CD4-positive, alpha-beta T cell (primary cell): ENCODE results near the gene SLC24A3. TPM values are rescaled to one million over a fixed set of nuclear protein-coding genes. Genes with fewer than 3 reads are reported as not detected.

Experiments used
- ATAC-seq: fragments of 200-7000 bp; cut with Tn5 transposase; one replicate; pipeline ENCODE4 v1.10.0; 2022; ENCODE audit warnings: mild to moderate bottlenecking; ENCODE audit not compliant: poor library complexity
- CTCF ChIA-PET: fragments of 350-600 bp; sonication (Branson Sonifier 250); formaldehyde crosslinking; loops from one replicate; lab custom pipeline; 2021; ENCODE audit warnings: antibody characterized with exemption, inconsistent platforms; lab: Charles Lee
- POLR2A ChIA-PET: fragments of 350-600 bp; sonication (Branson Sonifier 250); formaldehyde crosslinking; loops from one replicate; lab custom pipeline; 2021; ENCODE audit warnings: antibody characterized with exemption, inconsistent platforms; lab: Charles Lee
- DNase-seq, 14 experiments: peaks; one replicate each; pipeline ENCODE4 v3.0.0-alpha.2; 2013 to 2020; ENCODE audit warnings: mixed read lengths in 2 of 14
- H3K27ac ChIP-seq, 2 donors: one replicate each; pipeline versions ENCODE4 v1.5.1 to v1.7.0; 2013; ENCODE audit warnings: low read length in 2 of 2, low read depth in 1 of 2, mild to moderate bottlenecking in 1 of 2
- H3K27me3 ChIP-seq, 2 experiments: 1 replicate in 1 of 2; 2 replicates in 1 of 2; pipeline versions ENCODE4 v1.6.1 to v1.7.0; 2013; ENCODE audit warnings: low read length in 2 of 2, control low read depth in 1 of 2, mild to moderate bottlenecking in 1 of 2, moderate library complexity in 1 of 2; ENCODE audit not compliant: insufficient read depth in 2 of 2, control insufficient read depth in 1 of 2
- H3K36me3 ChIP-seq: one replicate; pipeline ENCODE4 v1.6.1; 2013; ENCODE audit warnings: low read length, control low read depth; ENCODE audit not compliant: insufficient read depth
- H3K4me1 ChIP-seq: one replicate; pipeline ENCODE4 v1.6.1; 2013; ENCODE audit warnings: low read length, control low read depth; ENCODE audit not compliant: insufficient read depth
- H3K4me3 ChIP-seq: one replicate; pipeline ENCODE4 v1.5.1; 2013; ENCODE audit warnings: mild to moderate bottlenecking, low read length, moderate library complexity
- H3K9me3 ChIP-seq, 2 experiments: 1 replicate in 1 of 2; 2 replicates in 1 of 2; pipeline versions ENCODE4 v1.6.1 to v1.7.0; 2013; ENCODE audit warnings: low read length in 2 of 2, mild to moderate bottlenecking in 2 of 2, control low read depth in 1 of 2, moderate library complexity in 1 of 2; ENCODE audit not compliant: control insufficient read depth in 1 of 2, insufficient read depth in 1 of 2
- H3K27ac Mint-ChIP-seq: one replicate; pipeline ENCODE4 v1.8.0; 2020; ENCODE audit warnings: mixed read lengths
- H3K27me3 Mint-ChIP-seq: one replicate; pipeline ENCODE4 v1.8.0; 2021; ENCODE audit warnings: mixed read lengths
- H3K36me3 Mint-ChIP-seq: one replicate; pipeline ENCODE4 v1.8.0; 2021; ENCODE audit warnings: low read depth, mixed read lengths
- H3K4me1 Mint-ChIP-seq: one replicate; pipeline ENCODE4 v1.8.0; 2021; ENCODE audit warnings: low read depth, mixed read lengths
- H3K4me3 Mint-ChIP-seq: one replicate; pipeline ENCODE4 v1.8.0; 2020; ENCODE audit warnings: mild to moderate bottlenecking, mixed read lengths
- H3K9me3 Mint-ChIP-seq: one replicate; pipeline ENCODE4 v1.8.0; 2020; ENCODE audit warnings: mixed read lengths
- CTCF ChIP-seq: fragments of 200-600 bp; IDR thresholded peaks from one replicate; pipeline ENCODE4 v1.8.0; 2022; ENCODE audit warnings: antibody characterized with exemption, mild to moderate bottlenecking
- intact Hi-C, 2 experiments: fragments of 100-400 bp; cut with DNase I in 1 of 2; cut with micrococcal nuclease in 1 of 2; formaldehyde crosslinking; loops; one replicate each; pipeline versions ENCODE4 v1.15.1 to v1.9.0; 2023 to 2025; cut with DNase I, micrococcal nuclease
- total RNA-seq, 174 experiments: library from RNA in 2 of 174; stranded (reverse) in 2 of 174; gene quantifications; one replicate each; pipeline ENCODE4 v1.2.3 and lab custom pipeline; 2021 to 2026

The SLC24A3 gene
- total RNA-seq, 2 experiments from 2014 or later = not detected

DNA sequence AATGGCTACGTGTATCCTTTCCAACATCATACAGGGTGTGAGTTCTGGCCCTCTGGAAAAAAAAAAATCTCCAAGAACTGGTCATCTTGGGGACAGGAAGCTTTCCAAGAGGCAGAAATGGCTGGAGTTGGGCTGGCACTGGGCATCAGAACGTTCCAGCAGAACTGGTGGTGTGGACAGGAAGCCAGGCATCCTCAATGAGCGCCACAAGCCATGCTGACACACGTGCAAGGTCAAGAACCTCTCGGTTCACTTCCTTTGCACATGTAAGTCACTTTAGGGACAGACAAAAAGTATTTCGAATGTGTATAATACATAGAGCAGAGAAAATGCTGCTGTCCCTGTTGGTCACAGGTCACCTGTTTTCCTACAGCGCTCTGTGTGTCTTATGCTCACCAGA, 518.3 kb downstream of the SLC24A3 start:
- CTCF ChIA-PET = no interaction called here
- Mint-ChIP-seq H3K27ac (no peak overlapping the region), H3K27me3 (no peaks in the 10 kb centered on the region), H3K36me3 (no peaks in the 10 kb centered on the region), H3K9me3 (no peaks in the 10 kb centered on the region), H3K4me3 (no peak overlapping the region), H3K4me1 (no peaks in the 10 kb centered on the region)
- H3K36me3 ChIP-seq = no peaks in the 10 kb centered on the region
- peaks cover 0 to 2% of the 10 kb centered on the region in 2 experiments for H3K27me3 ChIP-seq
- TF ChIP-seq CTCF = no peak
- POLR2A ChIA-PET = no interaction called here
- H3K9me3 ChIP-seq = no peaks in the 10 kb centered on the region
- H3K27ac ChIP-seq = no peak overlapping the region
- H3K4me3 ChIP-seq = no peak overlapping the region
- no peaks in the 10 kb centered on the region for H3K4me1 ChIP-seq
- intact Hi-C loops = no loop called here
- ATAC-seq = no peak
- DNase-seq = no peak

GRCh38 chr20:19734811-19735210, 522.4 kb downstream of the SLC24A3 start:
- intact Hi-C loops = no loop called here

DNA sequence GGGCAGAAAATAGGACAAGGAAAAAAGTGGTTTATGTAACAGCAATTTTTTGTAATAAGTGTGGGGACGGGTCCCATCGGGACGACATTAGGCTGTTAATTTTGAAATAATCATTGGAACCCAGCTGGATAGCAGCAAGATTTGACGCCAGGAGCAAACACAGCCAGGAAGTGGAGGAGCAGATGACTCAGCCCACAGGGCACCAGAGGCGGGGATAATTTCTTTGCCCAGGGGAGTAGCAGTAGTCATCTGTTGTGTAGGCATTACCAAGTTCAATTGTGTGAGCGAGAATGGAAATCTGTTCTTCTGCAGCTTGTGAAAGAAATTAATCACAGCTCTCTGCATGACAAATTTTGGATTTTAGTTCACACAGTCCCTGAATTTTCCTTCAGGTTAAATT, 523.0 kb downstream of the SLC24A3 start:
- Histone ChIP-seq H3K9me3 (no peaks in the 10 kb centered on the region), H3K27me3 (peaks cover 0 to 4% of the 10 kb centered on the region in 2 experiments), H3K4me3 (no peak overlapping the region), H3K27ac (no peak overlapping the region), H3K36me3 (no peaks in the 10 kb centered on the region), H3K4me1 (no peaks in the 10 kb centered on the region)
- TF ChIP-seq CTCF = no peak
- H3K4me3 Mint-ChIP-seq = no peak overlapping the region
- H3K36me3 Mint-ChIP-seq = no peaks in the 10 kb centered on the region
- DNase-seq (peak in 2 of 14 experiments; percentile 51 to 65), ATAC-seq (no peak)
- H3K9me3 Mint-ChIP-seq = no peaks in the 10 kb centered on the region
- H3K27ac Mint-ChIP-seq = no peak overlapping the region
- H3K27me3 Mint-ChIP-seq = no peaks in the 10 kb centered on the region
- H3K4me1 Mint-ChIP-seq = no peaks in the 10 kb centered on the region
- ChIA-PET CTCF (no interaction called here), POLR2A (no interaction called here)
- intact Hi-C loops = no loop called here

More at GRCh38 chr20:19734811-19735210, 522.4 kb downstream of the SLC24A3 start:
- H3K4me3 Mint-ChIP-seq = no peak overlapping the region
- H3K4me1 Mint-ChIP-seq = no peaks in the 10 kb centered on the region
- POLR2A ChIA-PET = no interaction called here
- no peak for TF ChIP-seq CTCF
- Histone ChIP-seq H3K36me3 (no peaks in the 10 kb centered on the region), H3K4me3 (no peak overlapping the region), H3K27ac (no peak overlapping the region), H3K27me3 (peaks cover 0 to 4% of the 10 kb centered on the region in 2 experiments), H3K4me1 (no peaks in the 10 kb centered on the region), H3K9me3 (no peaks in the 10 kb centered on the region)
- H3K27ac Mint-ChIP-seq = no peak overlapping the region
- CTCF ChIA-PET = no interaction called here
- no peaks in the 10 kb centered on the region for H3K27me3 Mint-ChIP-seq
- DNase-seq = no peak
- no peak for ATAC-seq
- no peaks in the 10 kb centered on the region for H3K36me3 Mint-ChIP-seq
- no peaks in the 10 kb centered on the region for H3K9me3 Mint-ChIP-seq
